CD4-positive, alpha-beta T cell treated with Interleukin-6 for 4 hours (primary cell): ENCODE results near the gene SEMA3A.
"Not testable (repeated sequence)": the region's sequence is repeated elsewhere in the genome, so short reads cannot be mapped to it uniquely, and the experiment has no call there.

Experiments
- DNase-seq: peaks from one replicate; pipeline ENCODE4 v3.0.0-alpha.2; 2020; ENCODE audit warnings: mixed read lengths

SEMA3A gene

DNA sequence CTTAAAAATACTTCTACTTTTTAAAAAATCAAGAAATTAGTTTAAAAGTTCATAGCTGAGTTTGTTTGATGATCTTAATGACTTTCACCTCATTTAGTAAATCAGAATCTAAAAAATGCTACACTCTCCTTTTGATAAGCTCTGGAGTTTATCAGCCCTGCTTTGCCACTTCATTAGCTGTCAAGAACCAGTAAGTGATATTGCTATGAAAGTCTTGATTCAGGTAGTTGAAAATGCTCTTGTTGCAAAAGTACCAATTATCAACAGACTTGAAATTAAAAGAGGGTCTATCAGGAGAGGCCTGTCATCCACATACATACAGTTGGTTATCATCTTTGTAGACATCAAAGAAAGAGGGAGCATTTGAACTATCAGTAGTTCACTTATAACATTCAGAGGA lies 41.6 kb downstream of the SEMA3A start:
- DNase-seq: no peak

DNA sequence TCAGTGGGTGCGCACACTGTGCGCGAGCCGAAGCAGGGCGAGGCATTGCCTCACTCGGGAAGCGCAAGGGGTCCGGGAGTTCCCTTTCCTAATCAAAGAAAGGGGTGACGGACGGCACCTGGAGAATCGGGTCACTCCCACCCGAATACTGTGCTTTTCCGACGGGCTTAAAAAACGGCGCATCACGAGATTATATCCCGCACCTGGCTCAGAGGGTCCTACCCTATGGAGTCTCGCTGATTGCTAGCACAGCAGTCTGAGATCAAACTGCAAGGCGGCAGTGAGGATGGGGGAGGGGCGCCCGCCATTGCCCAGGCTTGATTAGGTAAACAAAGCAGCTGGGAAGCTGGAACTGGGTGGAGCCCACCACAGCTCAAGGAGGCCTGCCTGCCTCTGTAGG lies 44.2 kb downstream of the SEMA3A start:
- DNase-seq: not testable (repeated sequence)

DNA sequence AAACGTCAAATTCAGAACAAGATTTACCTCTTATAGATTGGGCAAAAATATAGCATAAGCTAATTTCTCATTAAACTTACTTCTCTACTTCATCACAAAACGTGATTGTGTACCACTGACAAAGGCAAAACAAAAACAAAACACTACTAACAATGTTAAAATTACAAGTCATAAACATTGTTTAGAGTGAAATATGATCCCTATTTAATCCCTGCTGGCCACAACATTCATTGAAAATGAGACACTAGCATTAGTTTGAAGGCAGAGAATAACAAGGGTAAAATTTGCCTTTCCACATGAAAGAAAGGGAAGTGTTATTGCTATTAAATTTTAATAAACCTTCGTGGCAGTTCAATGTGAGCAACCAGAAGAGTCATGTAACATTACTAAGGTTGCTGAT lies 45.0 kb downstream of the SEMA3A start:
- DNase-seq: no peak

DNA sequence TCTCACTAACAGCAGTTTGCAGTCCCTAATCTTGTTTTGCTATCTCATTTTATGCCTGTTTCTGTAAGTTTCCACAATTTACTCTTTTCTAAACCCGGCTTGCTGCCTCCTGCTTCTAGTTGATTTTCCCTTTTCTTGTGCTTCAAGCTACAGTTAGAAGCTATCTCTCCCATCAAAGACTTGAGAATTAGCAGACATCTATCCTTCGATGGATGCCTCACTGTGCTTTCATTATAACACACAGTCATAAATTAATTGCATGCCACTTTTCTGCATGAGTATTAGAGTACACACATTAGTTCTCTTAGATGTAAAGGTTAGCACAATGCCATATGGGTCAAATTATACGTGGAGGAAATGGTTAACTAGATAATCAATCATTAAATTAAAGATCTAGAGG lies 48.7 kb downstream of the SEMA3A start:
- no peak for DNase-seq

DNA sequence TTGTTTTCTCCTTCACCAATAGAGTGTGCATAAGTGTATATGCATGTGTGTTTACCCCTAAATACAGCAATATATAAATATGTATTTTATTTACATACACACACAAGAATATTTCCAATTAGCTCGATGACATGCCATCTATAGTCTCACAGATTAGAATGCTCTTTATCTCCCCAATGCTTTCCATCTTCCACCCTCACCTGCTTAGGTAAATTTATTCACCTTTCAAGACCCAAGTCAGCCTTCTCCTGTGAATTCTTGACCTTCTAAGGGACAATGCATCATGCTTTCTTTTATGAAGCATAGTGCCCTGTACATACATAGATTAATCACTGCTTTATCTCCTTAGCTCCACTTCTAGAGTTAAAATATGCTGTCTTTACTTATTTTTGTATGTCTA lies 49.7 kb downstream of the SEMA3A start:
- DNase-seq: no peak

DNA sequence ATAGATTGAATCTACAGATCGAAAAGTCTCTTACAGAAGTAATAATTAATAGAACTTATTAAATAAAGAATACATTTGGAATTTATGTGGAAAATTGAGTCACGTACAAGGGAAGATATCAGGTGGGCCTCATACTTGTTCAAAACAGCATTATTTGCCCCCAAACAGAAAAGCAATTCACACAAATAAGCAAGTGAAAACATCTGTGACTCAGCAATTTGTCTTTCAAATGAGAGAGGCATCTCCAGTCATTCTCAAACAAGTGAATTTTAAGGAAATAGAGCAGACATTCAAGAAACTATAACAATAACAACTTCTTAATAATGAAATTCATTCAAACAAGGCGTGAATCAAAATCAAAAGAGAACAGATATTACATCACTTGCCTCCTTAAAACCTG lies 50.1 kb downstream of the SEMA3A start:
- DNase-seq: no peak

DNA sequence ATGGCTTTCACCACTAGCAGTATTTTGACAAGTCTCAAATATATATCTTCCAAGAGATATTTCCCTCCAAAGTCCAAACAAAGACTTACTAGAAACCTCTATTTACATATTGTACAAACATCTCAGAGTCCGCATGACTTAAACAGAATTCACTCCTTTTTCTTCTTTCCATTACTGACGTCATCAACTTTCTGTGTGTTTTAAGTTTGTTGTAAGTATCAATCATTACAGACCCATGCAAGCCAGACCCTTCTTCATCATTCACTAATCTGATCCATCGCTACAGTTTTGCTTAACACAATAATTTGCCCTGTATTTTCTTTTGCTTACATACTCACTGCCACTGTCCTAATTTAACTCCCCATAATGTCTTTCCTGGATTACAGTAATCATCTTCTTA lies 51.9 kb downstream of the SEMA3A start:
- DNase-seq: no peak

DNA sequence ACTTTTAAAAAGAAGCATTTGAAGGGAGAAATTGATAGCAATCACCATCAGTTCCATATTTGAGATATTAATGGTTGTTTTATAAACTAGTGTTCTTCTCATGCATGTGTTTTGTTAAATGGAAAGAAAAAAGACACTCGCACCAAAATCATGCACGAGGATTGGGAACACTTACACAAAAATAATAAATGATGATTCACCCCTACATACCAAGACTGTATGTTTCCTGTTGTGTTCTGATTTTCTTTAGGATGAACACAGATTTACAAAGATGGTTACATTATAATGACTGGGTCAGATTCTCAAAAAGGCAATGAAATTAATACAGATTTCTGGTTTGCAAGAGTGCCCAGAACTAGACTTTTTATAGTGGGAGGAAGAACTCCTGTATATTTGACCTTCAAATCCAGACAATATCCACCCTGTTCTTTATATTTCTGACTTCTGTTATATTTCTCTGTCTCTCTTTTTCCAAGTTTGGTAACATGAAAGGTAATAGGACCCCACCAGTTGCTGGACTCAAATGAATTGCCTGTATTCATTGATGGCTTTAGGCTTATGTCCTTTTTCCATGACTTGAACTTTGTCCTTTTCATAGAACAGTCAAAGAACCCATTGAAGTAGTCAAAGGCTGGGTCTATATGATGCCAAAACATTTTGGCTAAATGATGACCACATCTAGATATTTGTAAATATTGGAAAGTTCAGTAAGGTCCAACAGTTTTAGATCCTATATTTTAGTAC lies 54.4 kb downstream of the SEMA3A start:
- no peak for DNase-seq

DNA sequence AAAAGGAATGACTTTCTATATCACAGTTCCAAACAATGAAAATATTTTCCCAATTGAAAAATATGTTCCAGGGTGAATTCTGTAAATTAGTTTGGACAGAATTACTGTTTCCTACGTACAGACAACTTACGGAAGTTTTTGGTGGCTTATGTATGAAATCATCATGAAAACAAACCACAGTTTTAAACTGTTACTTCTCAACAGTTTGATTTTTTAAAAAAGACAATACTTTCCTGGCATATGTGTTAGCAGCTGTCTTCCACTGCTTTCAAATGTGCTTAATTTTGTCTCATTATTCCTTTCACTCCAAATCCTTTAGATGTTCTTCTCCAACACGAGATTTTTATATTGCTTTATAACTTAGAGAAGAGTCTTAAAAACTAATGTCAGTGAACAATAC lies 56.2 kb downstream of the SEMA3A start:
- DNase-seq: no peak

DNA sequence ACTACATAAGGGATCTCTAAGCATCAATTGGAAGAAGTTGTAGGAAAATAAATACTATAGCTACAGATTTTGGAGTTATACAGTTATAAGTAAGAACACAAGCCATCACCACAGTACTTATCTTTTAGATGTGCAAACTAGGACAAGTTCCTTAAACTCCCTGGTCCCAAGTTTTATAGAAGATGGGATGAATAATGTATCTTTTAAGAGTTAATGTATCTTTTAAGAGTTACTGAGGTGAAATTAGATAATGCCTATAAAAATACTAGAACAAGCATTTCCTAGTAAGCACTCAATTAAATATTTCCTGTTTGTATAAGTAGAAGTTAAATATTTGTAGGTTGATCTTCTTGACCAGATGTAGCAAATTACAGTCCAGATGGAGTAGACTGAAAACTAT lies 56.8 kb downstream of the SEMA3A start:
- no peak for DNase-seq

DNA sequence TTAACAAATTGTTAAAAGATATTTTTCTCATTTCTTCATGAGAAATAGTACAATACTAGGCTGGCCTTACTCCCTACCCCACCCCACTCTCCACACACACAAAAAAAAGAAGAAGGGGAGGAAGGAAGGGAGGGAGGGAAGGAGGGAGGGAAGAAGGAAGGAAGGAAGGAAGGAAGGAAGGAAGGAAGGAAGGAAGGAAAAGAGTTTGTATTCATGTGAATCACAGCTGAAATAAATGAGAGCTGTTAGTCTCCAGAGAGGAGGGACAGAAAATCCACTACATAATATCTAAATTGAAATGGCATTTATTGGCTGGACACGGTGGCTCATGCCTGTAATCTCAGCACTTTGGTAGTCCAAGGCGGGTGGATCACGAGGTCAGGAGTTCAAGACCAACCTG lies 57.8 kb downstream of the SEMA3A start:
- DNase-seq: no peak

DNA sequence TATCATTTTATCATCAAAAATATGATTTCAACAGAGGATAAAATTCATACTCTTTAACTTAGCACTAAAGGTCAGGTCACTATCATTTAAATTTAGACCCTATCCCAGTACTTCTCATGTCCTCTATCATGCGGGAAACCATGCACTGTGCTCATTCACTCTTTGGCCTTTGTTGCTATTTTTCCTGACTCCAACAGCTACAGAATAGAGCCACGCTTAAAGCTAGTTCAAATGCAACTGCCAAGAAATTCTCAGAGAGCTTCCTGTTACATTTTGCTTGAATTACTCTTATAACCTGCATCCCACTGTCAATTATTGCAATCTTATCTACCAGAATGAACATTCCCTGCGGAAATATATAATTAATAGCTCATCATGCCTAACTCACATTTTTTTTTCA lies 58.3 kb downstream of the SEMA3A start:
- DNase-seq: no peak

DNA sequence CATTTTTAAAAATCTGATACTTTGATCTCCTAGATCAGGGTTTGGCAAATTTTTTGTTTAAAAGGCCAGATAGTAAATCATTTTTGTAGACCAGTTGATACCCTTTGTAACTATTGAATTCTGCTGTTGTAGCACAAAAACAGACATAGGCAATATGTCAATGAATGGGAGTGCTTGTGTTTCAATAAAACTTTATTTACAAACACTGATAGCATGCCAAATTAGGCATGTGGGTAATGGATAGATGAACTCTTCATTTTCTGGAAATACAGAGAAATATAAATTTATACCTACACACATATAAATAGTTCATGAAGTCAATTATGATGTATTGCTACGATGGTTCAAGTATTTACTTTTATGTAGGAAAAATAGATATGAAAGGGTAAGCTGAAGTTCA lies 60.4 kb downstream of the SEMA3A start:
- DNase-seq: no peak

DNA sequence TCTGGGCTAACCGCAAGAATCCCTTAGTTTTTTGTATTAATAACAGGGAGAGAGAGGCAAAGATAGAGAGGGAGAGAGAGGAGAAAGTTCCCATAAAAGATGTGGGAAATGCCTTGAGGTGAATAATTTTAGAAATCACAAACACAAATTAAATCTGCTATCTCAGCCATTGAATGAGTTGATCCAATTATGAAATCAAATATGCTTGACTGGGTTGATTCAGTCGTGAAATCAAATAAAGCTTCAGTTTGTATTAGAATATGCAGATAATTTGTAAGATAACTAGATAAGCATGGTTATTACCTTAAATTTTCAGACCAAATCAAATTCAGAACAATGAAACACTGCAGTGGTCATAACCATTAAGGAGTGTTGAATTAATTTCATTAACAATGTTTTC lies 68.9 kb downstream of the SEMA3A start:
- no peak for DNase-seq

DNA sequence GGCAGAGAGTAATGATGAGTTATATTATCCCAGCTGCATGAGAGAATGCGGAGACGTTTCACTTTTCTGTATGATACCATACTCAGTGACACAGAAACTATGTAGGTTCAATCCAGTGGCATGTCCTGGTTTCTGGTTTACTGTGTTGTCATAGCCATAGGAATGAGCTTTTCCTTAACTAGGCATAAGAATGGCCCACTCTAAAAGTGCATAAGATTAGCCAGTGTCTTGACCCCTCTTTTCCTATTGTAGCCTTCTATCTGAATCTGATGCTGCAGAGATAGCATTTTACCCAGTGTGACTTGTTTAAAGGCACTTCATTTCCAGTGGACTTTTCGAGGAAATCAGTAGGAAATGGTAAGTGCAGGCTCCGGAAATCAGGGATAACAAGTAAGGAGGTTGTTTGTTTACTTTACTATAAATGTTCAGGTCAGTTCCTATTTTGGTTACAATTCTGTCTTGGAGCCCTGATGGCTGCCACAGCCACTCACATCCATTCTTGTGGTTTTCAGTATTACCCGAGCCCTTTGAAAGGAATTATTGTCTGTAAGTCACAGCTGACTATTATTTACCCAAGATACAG lies 70.5 kb downstream of the SEMA3A start:
- DNase-seq: no peak

DNA sequence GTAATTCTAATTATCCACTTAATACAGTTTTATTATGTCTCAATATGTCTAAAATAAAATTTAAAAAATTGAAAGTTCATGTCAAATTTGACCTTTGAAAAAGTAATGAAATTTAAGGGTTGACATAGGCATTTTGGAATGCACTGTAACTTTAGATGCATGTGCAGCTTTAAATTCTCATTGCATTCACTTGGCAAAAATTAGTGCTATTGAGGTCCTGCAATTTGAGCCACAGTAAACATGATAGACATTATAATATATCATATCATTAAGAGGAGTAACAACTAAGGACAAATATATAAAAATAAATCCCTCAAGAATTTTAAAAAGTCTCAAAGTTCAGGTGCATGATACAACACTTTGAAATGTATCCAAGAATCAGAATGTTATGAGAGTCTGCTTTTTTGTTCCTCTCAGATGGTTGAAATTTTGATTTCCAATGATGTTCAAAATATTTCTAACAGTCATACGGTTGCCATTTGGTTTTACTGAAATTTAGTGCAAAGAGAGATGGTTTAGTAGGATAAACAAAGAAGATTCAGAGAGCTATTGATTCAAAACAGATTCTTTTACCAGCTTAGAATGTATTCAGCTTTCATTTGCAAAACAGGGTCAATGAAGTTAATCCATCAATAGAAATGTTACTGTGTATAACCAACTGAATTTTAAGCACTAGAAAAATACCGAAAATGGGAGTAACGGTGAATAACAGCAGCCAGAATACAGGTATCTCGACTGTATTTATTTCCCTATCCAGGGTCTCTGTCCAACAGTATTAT lies 71.8 kb downstream of the SEMA3A start:
- DNase-seq: no peak

DNA sequence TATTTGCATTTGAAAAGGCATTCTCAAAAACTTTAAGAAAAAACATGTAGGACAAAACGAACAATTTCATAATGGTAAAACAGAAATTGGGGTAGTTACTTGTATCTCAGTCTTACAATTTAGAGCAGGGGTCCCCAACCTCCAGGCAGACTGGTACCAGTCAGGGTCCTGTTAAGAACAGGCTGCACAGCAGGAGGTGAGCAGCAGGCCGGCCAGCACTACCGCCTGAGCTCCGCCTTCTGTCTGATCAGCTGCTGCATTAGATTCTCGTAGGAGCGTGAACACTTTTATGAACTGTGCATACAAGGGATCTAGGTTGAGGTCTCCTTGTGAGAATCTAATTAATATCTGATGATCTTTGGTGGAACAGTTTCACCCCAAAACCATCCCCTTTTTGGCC lies 77.3 kb downstream of the SEMA3A start:
- DNase-seq: no peak

DNA sequence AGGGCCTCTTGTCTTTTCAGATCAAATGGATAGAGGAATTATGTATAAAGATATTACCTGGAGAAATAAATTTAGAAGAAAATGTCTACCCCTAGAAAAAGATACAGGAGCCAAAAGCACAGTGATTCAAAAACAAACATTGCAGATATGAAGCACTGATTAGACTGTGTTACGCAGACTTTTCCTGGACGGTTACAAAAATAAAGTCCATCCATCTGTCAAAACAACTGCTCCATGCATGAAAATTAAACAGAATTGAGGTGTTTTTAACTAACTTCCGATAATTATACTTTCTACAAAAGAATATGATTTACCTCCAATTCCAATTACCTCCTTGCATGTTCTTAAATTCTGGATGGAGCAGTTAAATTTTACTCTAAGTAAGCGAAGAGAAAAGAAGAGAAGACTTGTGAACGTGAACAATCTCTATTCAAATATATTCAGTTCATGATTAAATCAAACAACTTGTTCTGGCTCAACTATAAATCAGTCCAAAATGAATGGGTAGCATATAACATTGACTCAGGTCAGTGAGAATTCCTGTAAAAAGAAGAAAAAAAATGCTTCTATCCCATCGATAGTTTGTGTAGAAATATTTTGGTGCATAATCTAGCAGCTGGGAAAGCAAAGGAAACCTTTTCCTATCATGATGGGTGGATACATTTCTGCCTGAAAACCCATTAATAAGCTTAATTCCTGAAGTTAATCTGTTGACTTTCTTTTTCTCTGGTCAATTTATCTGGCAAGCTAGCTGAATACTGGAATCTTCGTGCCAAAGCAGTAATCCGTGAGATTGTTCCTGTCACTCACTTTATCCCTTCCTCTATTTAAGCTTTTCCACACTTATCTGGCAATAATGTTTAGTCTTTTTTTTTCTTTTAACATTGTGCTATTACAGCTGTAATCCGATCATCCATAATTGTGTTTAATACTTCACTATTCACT lies 80.4 kb downstream of the SEMA3A start:
- DNase-seq: no peak

DNA sequence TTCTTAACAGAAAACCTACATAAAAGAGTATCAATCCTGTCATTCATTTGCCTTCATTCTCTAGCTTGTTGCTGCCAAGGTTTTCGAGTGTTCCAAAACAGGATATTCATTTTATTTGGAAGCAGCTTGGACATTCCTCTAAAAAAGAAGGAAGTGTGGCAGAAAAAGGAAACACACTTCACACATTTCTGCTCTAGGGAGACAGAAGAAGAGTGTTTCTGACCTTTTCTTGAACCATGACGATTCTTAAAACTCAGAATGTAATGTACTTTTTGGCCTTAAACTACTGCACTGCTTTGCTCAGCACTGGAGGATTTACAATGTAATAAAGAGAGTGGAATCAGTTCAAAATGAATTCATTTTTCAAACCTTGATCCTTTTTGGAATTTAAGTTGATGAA lies 81.3 kb downstream of the SEMA3A start:
- no peak for DNase-seq

DNA sequence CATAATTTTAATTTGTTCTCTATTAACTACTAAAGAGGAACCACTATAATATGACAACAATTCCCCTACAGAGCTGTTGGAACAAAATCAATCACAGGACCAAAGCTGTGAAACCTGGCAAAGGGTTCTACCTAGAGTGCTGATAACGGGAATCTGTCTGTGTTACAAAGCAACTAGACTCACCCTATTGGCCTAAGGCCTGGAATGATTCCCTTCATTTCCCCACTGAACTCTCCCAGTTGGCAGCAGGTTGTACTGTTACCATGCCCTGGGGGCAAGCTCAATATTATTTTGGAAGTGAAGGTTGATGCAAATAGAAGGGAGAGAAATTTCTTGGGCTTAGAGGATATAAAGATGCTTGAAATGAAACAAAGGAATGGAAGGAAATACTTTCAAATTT lies 81.8 kb downstream of the SEMA3A start:
- DNase-seq: no peak

DNA sequence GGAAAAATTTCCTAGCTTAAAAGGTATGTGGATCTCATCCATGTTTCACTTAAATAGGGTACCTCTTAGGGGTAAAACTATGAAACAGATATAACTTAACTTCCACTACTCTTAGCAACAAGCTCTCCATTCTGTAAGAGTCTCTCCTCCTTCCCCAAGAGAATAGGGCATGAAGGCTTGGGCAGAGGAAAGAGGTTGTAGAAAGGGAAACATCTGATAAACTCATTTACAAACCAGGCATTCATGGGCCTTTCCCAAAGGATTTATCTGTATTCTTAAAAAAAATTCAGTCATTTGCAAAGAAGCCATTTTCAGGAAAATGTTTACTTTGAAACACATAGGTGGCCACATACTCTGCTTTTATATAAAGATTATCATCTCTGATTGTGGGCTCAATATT lies 82.7 kb downstream of the SEMA3A start:
- no peak for DNase-seq

DNA sequence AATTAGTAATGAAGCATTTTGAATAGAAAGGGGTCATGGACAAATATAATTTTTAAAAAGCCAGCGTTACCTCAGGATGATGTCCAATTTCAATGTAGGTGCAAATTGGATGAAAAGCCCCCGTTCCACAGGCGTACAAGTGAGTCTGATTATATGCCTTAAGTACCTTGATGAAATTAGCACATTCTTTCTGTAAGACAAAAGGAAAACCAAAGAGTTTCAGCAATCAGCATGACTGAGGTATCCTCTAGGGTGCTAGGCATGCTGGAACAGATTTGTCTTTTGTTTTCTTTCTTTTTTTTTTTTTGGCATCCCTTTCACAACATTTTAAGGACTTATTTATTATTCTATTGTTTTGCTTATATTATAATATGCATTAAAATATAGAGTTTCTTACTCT lies 84.2 kb downstream of the SEMA3A start:
- no peak for DNase-seq

DNA sequence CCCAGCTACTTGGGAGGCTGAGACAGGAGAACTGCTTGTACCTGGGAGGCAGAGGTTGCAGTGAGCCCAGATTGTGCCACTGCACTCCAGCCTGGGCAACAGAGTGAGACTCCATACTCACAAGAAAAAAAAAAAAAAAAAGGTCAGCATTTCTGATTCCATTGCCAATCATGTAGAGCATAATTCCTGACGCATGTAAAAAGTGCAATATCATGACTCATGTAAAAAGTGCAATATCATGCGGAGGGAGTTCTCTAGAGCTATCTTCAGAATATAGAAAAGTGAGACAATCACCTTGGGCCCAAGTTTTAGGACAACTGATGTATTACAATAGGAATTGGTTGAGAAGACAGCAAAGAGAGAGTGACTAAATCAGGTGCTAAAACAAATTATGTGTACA lies 85.8 kb downstream of the SEMA3A start:
- DNase-seq: no peak
